H1 (cell line): ENCODE measurements around the gene CEP128. TPM values are rescaled to one million over a fixed set of nuclear protein-coding genes. Genes with fewer than 3 reads are reported as not detected.

Source experiments
- CTCF ChIA-PET: fragments of 300-600 bp; sonication (Branson Sonifier 250); formaldehyde crosslinking; loops from one replicate; lab custom pipeline; 2021; ENCODE audit not compliant: partially characterized antibody; lab: Charles Lee
- POLR2A ChIA-PET: fragments of 300-600 bp; sonication (Branson Sonifier 250); formaldehyde crosslinking; loops from one replicate; lab custom pipeline; 2021; ENCODE audit warnings: inconsistent platforms; ENCODE audit not compliant: partially characterized antibody; lab: Charles Lee
- DNase-seq, 2 experiments: peaks; one replicate each; pipeline versions ENCODE4 v3.0.0 to v3.0.0-alpha.2; 2010 to 2022; ENCODE audit warnings: low spot score in 2 of 2, low read depth in 1 of 2, mixed read lengths in 1 of 2
- FAIRE-seq: peaks from 2 replicates; lab custom pipeline; 2011; peaks lifted over from hg19 to GRCh38; lab: Jason Lieb, UNC
- H2AFZ ChIP-seq: 2 replicates; pipeline ENCODE4 v1.8.1; 2012; ENCODE audit warnings: low read length, inconsistent platforms
- H2AK5ac ChIP-seq: 2 replicates; pipeline ENCODE4 v1.6.1; 2013; ENCODE audit warnings: low read depth, low read length
- H2BK120ac ChIP-seq: replicated peaks from 2 replicates; pipeline ENCODE3; 2013; ENCODE audit warnings: low read depth, low read length, inconsistent platforms
- H2BK12ac ChIP-seq: 2 replicates; pipeline ENCODE4 v1.6.1; 2013; ENCODE audit warnings: low read depth, low read length
- H2BK15ac ChIP-seq: 2 replicates; pipeline ENCODE4 v1.6.1; 2013; ENCODE audit warnings: low read length
- H2BK20ac ChIP-seq: 2 replicates; pipeline ENCODE4 v1.6.1; 2013; ENCODE audit warnings: low read length
- H2BK5ac ChIP-seq: 2 replicates; pipeline ENCODE4 v1.6.1; 2013; ENCODE audit warnings: low read depth, low read length
- H3K14ac ChIP-seq: 2 replicates; pipeline ENCODE4 v1.6.1; 2013; ENCODE audit warnings: inconsistent platforms; ENCODE audit not compliant: insufficient read length
- H3K18ac ChIP-seq: 2 replicates; pipeline ENCODE4 v1.6.1; 2013; ENCODE audit warnings: low read length; ENCODE audit errors: extremely low read depth
- H3K23ac ChIP-seq: 2 replicates; pipeline ENCODE4 v1.6.1; 2013; ENCODE audit warnings: inconsistent platforms; ENCODE audit not compliant: insufficient read length
- H3K23me2 ChIP-seq: 2 replicates; pipeline ENCODE4 v1.6.1; 2013; ENCODE audit warnings: low read depth, low read length
- H3K27ac ChIP-seq: 2 replicates; pipeline ENCODE4 v1.6.1; 2011; ENCODE audit warnings: low read depth, low read length, inconsistent platforms
- H3K27me3 ChIP-seq, 4 experiments: replicated peaks in 1 of 4; 1 replicate in 1 of 4; 2 replicates in 3 of 4; pipeline versions ENCODE4 v1.6.1 to v1.8.1; 2011 to 2013; ENCODE audit warnings: low read length in 3 of 4, mild to moderate bottlenecking in 3 of 4, inconsistent platforms in 2 of 4, mixed read lengths in 2 of 4, moderate library complexity in 1 of 4; ENCODE audit not compliant: control insufficient read depth in 3 of 4, insufficient read depth in 3 of 4; ENCODE audit errors: extremely low read depth in 1 of 4
- H3K36me3 ChIP-seq, 4 experiments: 2 replicates each; pipeline versions ENCODE4 v1.6.1 to v1.8.1; 2011 to 2013; ENCODE audit warnings: mild to moderate bottlenecking in 4 of 4, low read length in 3 of 4, moderate library complexity in 2 of 4, control low read depth in 1 of 4, inconsistent platforms in 1 of 4; ENCODE audit not compliant: insufficient read depth in 4 of 4, control insufficient read depth in 2 of 4
- H3K4ac ChIP-seq: replicated peaks from 2 replicates; pipeline ENCODE3; 2013; ENCODE audit warnings: low read length, low read depth, mixed read lengths, inconsistent platforms; ENCODE audit not compliant: insufficient read length
- H3K4me1 ChIP-seq, 4 experiments: replicated peaks in 1 of 4; 1 replicate in 1 of 4; 2 replicates in 3 of 4; pipeline versions ENCODE4 v1.6.1 to v1.8.1; 2011 to 2013; ENCODE audit warnings: low read length in 3 of 4, inconsistent platforms in 2 of 4, mixed read lengths in 1 of 4; ENCODE audit not compliant: insufficient read depth in 4 of 4, control insufficient read depth in 3 of 4
- H3K4me2 ChIP-seq, 2 experiments: 2 replicates each; pipeline versions ENCODE4 v1.6.1 to v1.8.1; 2011 to 2013; ENCODE audit warnings: low read depth in 2 of 2, low read length in 2 of 2, control low read depth in 1 of 2, inconsistent platforms in 1 of 2, mild to moderate bottlenecking in 1 of 2; ENCODE audit not compliant: insufficient read depth in 1 of 2
- H3K4me3 ChIP-seq, 4 experiments: fragments of 200-600, 300-600 bp in 1 of 4; sonication (generic), shearing (Covaris generic), sonication (Bioruptor Twin) in 1 of 4; 2 replicates each; pipeline versions ENCODE4 v1.5.1 to v1.8.1; 2011 to 2016; ENCODE audit warnings: low read length in 4 of 4, low read depth in 3 of 4, control low read depth in 2 of 4, inconsistent platforms in 2 of 4, mild to moderate bottlenecking in 2 of 4, mixed read lengths in 1 of 4, moderate library complexity in 1 of 4; ENCODE audit not compliant: insufficient read depth in 2 of 4; ENCODE audit errors: extremely low read depth in 1 of 4
- H3K56ac ChIP-seq: replicated peaks from 2 replicates; pipeline ENCODE3; 2013; ENCODE audit warnings: low read depth, mild to moderate bottlenecking, mixed read lengths, low read length, inconsistent platforms; ENCODE audit not compliant: insufficient read length
- H3K79me1 ChIP-seq: 2 replicates; pipeline ENCODE4 v1.6.1; 2013; ENCODE audit warnings: low read depth, low read length, control low read depth
- H3K79me2 ChIP-seq, 2 experiments: 2 replicates each; pipeline versions ENCODE4 v1.6.1 to v1.8.1; 2012 to 2013; ENCODE audit warnings: low read length in 2 of 2, mild to moderate bottlenecking in 2 of 2, inconsistent platforms in 1 of 2; ENCODE audit not compliant: insufficient read depth in 2 of 2, control insufficient read depth in 1 of 2
- H3K9ac ChIP-seq, 4 experiments: replicated peaks in 1 of 4; 1 replicate in 1 of 4; 2 replicates in 3 of 4; pipeline versions ENCODE4 v1.6.1 to v1.8.1; 2011 to 2013; ENCODE audit warnings: low read depth in 3 of 4, low read length in 3 of 4, control low read depth in 2 of 4, mild to moderate bottlenecking in 2 of 4, moderate library complexity in 2 of 4, inconsistent platforms in 1 of 4; ENCODE audit errors: extremely low read depth in 1 of 4
- H3K9me3 ChIP-seq, 2 experiments: 2 replicates each; pipeline versions ENCODE4 v1.6.1 to v1.8.1; 2012 to 2013; ENCODE audit warnings: mild to moderate bottlenecking in 2 of 2, moderate library complexity in 2 of 2, control low read depth in 1 of 2, inconsistent platforms in 1 of 2, low read depth in 1 of 2, low read length in 1 of 2, mixed read lengths in 1 of 2; ENCODE audit not compliant: insufficient read depth in 2 of 2
- H4K20me1 ChIP-seq, 2 experiments: replicated peaks in 1 of 2; 2 replicates each; pipeline versions ENCODE3 to v1.8.1; 2011 to 2013; ENCODE audit warnings: inconsistent platforms in 2 of 2, low read length in 2 of 2, mild to moderate bottlenecking in 1 of 2; ENCODE audit not compliant: insufficient read depth in 2 of 2, control insufficient read depth in 1 of 2
- H4K5ac ChIP-seq: 2 replicates; pipeline ENCODE4 v1.6.1; 2013; ENCODE audit warnings: low read length, low read depth, mixed read lengths, inconsistent platforms; ENCODE audit not compliant: insufficient read length
- H4K8ac ChIP-seq: 2 replicates; pipeline ENCODE4 v1.8.0; 2013; ENCODE audit warnings: mild to moderate bottlenecking, moderate library complexity, low read length, inconsistent platforms; ENCODE audit not compliant: insufficient read depth; ENCODE audit errors: extremely low read depth
- H4K91ac ChIP-seq: replicated peaks from 2 replicates; pipeline ENCODE3; 2013; ENCODE audit warnings: low read length, mixed read lengths, inconsistent platforms; ENCODE audit not compliant: insufficient read length
- ATF2 ChIP-seq: IDR thresholded peaks from 2 replicates; pipeline ENCODE4 v1.6.1; 2012; ENCODE audit warnings: low read length, inconsistent platforms
- ATF3 ChIP-seq: IDR thresholded peaks from 2 replicates; pipeline ENCODE4 v1.6.1; 2011; ENCODE audit warnings: low read depth, mild to moderate bottlenecking, low read length; ENCODE audit not compliant: insufficient read depth
- BRCA1 ChIP-seq: IDR thresholded peaks from 2 replicates; pipeline ENCODE4 v1.6.1; 2012; ENCODE audit warnings: low read depth, low read length, improper control_type of control experiment
- CTBP2 ChIP-seq: IDR thresholded peaks from 2 replicates; pipeline ENCODE4 v1.7.0; 2011; ENCODE audit warnings: borderline replicate concordance, mild to moderate bottlenecking, moderate library complexity, mixed read lengths, low read length; ENCODE audit not compliant: insufficient read depth, insufficient read length
- E2F6 ChIP-seq: IDR thresholded peaks from 2 replicates; pipeline ENCODE4 v1.6.1; 2012; ENCODE audit warnings: inconsistent platforms
- HDAC6 ChIP-seq: IDR thresholded peaks from one replicate; pipeline ENCODE4 v1.7.1; 2012; ENCODE audit warnings: low read depth, mild to moderate bottlenecking, inconsistent platforms, low read length, moderate library complexity
- KDM4A ChIP-seq: IDR thresholded peaks from one replicate; pipeline ENCODE4 v1.7.1; 2012; ENCODE audit warnings: low read depth, mild to moderate bottlenecking, moderate library complexity, low read length, inconsistent platforms; ENCODE audit not compliant: severe bottlenecking
- POLR2AphosphoS5 ChIP-seq: IDR thresholded peaks from 2 replicates; pipeline ENCODE4 v1.6.1; 2011; ENCODE audit warnings: low read depth, low read length
- TCF12 ChIP-seq: IDR thresholded peaks from 2 replicates; pipeline ENCODE4 v1.6.1; 2011; ENCODE audit warnings: low read depth, mild to moderate bottlenecking, low read length
- USF2 ChIP-seq: IDR thresholded peaks from 2 replicates; pipeline ENCODE4 v1.6.1; 2011; ENCODE audit warnings: low read length, improper control_type of control experiment
- WGBS, 2 experiments: shearing (Covaris generic) in 1 of 2; methylation state at CpG; one replicate each; pipeline versions ENCODE4 v1.1.6 to v1.1.7; 2013 to 2015; ENCODE audit warnings: low lambda C conversion rate in 2 of 2, mixed read lengths in 2 of 2, inconsistent platforms in 1 of 2, low coverage in 1 of 2, missing lambda C conversion rate in 1 of 2; ENCODE audit not compliant: insufficient replicate concordance in 2 of 2, insufficient coverage in 1 of 2, insufficient read length in 1 of 2; ENCODE audit errors: extremely low coverage in 1 of 2, missing lambda C conversion rate in 1 of 2; 5-methylcytosine and 5-hydroxymethylcytosine counted together
- polyA plus RNA-seq, 7 experiments: library from polyadenylated mRNA; depleted of rRNA in 3 of 7; stranded (reverse) in 5 of 7; unstranded in 2 of 7; fragments of >200 nt in 5 of 7; fragments of 200-250 nt in 2 of 7; gene quantifications; 1 replicate in 5 of 7; 2 replicates in 1 of 7; 4 replicates in 1 of 7; pipeline versions ENCODE4 v1.2.1 to v1.2.3, GENCODE V29; 2011 to 2013; ENCODE audit warnings: missing spikeins in 2 of 7, mixed read lengths in 2 of 7
- total RNA-seq: library from RNA; stranded (reverse); fragmentation: NEBNext Ultra II Directional; extraction: Animal tissue kit (Norgen Biotek cat#: 25700); gene quantifications from 2 replicates; pipeline ENCODE4 v1.2.1, GENCODE V29; 2021

The CEP128 gene
- total and polyA plus RNA-seq, 2 of the 8 experiments (the other 6 are each of a cell fraction or from before 2014, with no cell fraction given): 1.9 to 17.0 TPM

GRCh38 chr14:80653956-80654355 is 287.6 kb downstream of the CEP128 start:
- ChIA-PET CTCF (no interaction called here), POLR2A (no interaction called here)
- no peak overlapping the region for H3K18ac ChIP-seq
- H3K79me1 ChIP-seq: no peaks in the 10 kb centered on the region
- H2BK15ac ChIP-seq: no peak overlapping the region
- WGBS, 2 experiments: 93% methylated on average over 3 of the region's 3 CpGs; no CpG with 5 or more reads in 1 of the 2 experiments
- H3K79me2 ChIP-seq: no peaks in the 10 kb centered on the region
- no peaks in the 10 kb centered on the region for H3K9me3 ChIP-seq
- H2AK5ac ChIP-seq: no peak overlapping the region
- no peak overlapping the region for H4K8ac ChIP-seq
- no peak for DNase-seq
- no peak overlapping the region for H4K91ac ChIP-seq
- H3K56ac ChIP-seq: no peak overlapping the region
- H3K4me2 ChIP-seq: no peak overlapping the region
- no peak for FAIRE-seq
- H3K4me3 ChIP-seq: no peak overlapping the region
- no peak overlapping the region for H2BK5ac ChIP-seq
- H3K14ac ChIP-seq: no peak overlapping the region
- H2BK120ac ChIP-seq: no peak overlapping the region
- no peaks in the 10 kb centered on the region for H3K4me1 ChIP-seq
- H2BK12ac ChIP-seq: no peak overlapping the region
- no peaks in the 10 kb centered on the region for H4K20me1 ChIP-seq
- no peaks in the 10 kb centered on the region for H3K23me2 ChIP-seq
- no peak overlapping the region for H2BK20ac ChIP-seq
- no peak overlapping the region for H3K9ac ChIP-seq
- H3K27me3 ChIP-seq: no peaks in the 10 kb centered on the region
- no peaks in the 10 kb centered on the region for H3K36me3 ChIP-seq
- H3K27ac ChIP-seq: no peak overlapping the region
- no peak overlapping the region for H4K5ac ChIP-seq
- H3K23ac ChIP-seq: no peak overlapping the region
- H2AFZ ChIP-seq: no peak overlapping the region
- no peak overlapping the region for H3K4ac ChIP-seq
- no peak for TF ChIP-seq ATF2
- TF ChIP-seq HDAC6: no peak
- no peak for TF ChIP-seq TCF12
- no peak for TF ChIP-seq KDM4A
- no peak for TF ChIP-seq E2F6
- no peak for TF ChIP-seq POLR2AphosphoS5
- no peak for TF ChIP-seq BRCA1
- TF ChIP-seq CTBP2: no peak
- TF ChIP-seq ATF3: no peak
- TF ChIP-seq USF2: no peak
